Right lobe of liver (tissue), 4 donors: ENCODE data around the gene PROB1.

Experiments used
- CTCF ChIP-seq, 4 donors: fragments of 200-600 bp in 3 of 4; fragments of 450-650 bp in 1 of 4; IDR thresholded peaks; one replicate each; pipeline versions ENCODE4 v1.5.1 to v1.8.0; 2016 to 2022; ENCODE audit warnings: antibody characterized with exemption in 4 of 4, mild to moderate bottlenecking in 2 of 4
- POLR2A ChIP-seq: fragments of 450-650 bp; IDR thresholded peaks from one replicate; pipeline ENCODE4 v1.6.1; 2017; ENCODE audit warnings: antibody characterized with exemption, mild to moderate bottlenecking
- donor health status: DM: no; HTN: no; CAD: no.
- donor health status: DM: no; HTN: no; CAD: no.
- donor health status: DM: no; HTN: yes; CAD: no.

- TF ChIP-seq POLR2A (no peak), CTCF (IDR thresholded peaks at IDR 0.05) (no peak)
These were observed 6.6 kb upstream of the PROB1 start for GRCh38 chr5:139401546-139401945.
